Measurements from ENCODE around the gene APOBEC4. TPM values are rescaled to one million over a fixed set of nuclear protein-coding genes. Genes with fewer than 3 reads are reported as not detected.

APOBEC4 gene
- total RNA-seq, 2 donors from 2014 or later, result not detected

- intact Hi-C loops (cut with DNase I), result no loop called here
- Histone ChIP-seq H3K27me3 (no peaks in the 10 kb centered on the region), H3K27ac (no peak overlapping the region), H3K4me1 (no peaks in the 10 kb centered on the region), H3K36me3 (no peaks in the 10 kb centered on the region), H3K9ac (ENCODE audit: low read depth in 2 of 2, low read length in 2 of 2) (no peak overlapping the region), H3K9me3 (no peaks in the 10 kb centered on the region), H3K4me3 (no peak overlapping the region)
- no peak for TF ChIP-seq CTCF (IDR thresholded peaks at IDR 0.05)
- DNase-seq, result no peak
These were observed 47.2 kb downstream of the APOBEC4 start for GRCh38 chr1:183605904-183606303.

- Histone ChIP-seq H3K9me3 (no peaks in the 10 kb centered on the region), H3K27me3 (no peaks in the 10 kb centered on the region), H3K4me3 (no peak overlapping the region), H3K4me1 (no peaks in the 10 kb centered on the region), H3K27ac (no peak overlapping the region), H3K9ac (ENCODE audit: low read depth in 2 of 2, low read length in 2 of 2) (no peak overlapping the region), H3K36me3 (no peaks in the 10 kb centered on the region)
- TF ChIP-seq CTCF (IDR thresholded peaks at IDR 0.05), result no peak
- DNase-seq, result no peak
- intact Hi-C loops (cut with DNase I), result no loop called here
These were observed 48.3 kb downstream of the APOBEC4 start for GRCh38 chr1:183604815-183605214.

GRCh38 chr1:183604038-183604808 is 48.9 kb downstream of the APOBEC4 start:
- Histone ChIP-seq H3K9ac (ENCODE audit: low read depth in 2 of 2, low read length in 2 of 2) (no peak overlapping the region), H3K4me3 (no peak overlapping the region), H3K27ac (peak overlapping the region; percentile 32), H3K27me3 (no peaks in the 10 kb centered on the region), H3K36me3 (no peaks in the 10 kb centered on the region), H3K9me3 (no peaks in the 10 kb centered on the region), H3K4me1 (no peaks in the 10 kb centered on the region)
- DNase-seq, result no peak
- TF ChIP-seq CTCF (IDR thresholded peaks at IDR 0.05), result no peak
- intact Hi-C loops (cut with DNase I), result no loop called here

GRCh38 chr1:183602510-183602909 is 50.6 kb downstream of the APOBEC4 start:
- H3K9me3 ChIP-seq, result no peaks in the 10 kb centered on the region
- no peak for DNase-seq
- no peaks in the 10 kb centered on the region for H3K4me1 ChIP-seq
- intact Hi-C loops (cut with DNase I), result no loop called here
- TF ChIP-seq CTCF (IDR thresholded peaks at IDR 0.05), result no peak
- no peaks in the 10 kb centered on the region for H3K36me3 ChIP-seq
- no peak overlapping the region for H3K9ac ChIP-seq (ENCODE audit: low read depth in 2 of 2, low read length in 2 of 2)
- H3K27me3 ChIP-seq, result no peaks in the 10 kb centered on the region
- peak overlapping the region; percentile 42 for H3K27ac ChIP-seq
- H3K4me3 ChIP-seq, result no peak overlapping the region

- no peak for DNase-seq
- H3K9ac ChIP-seq (ENCODE audit: low read depth in 2 of 2, low read length in 2 of 2), result no peak overlapping the region
- intact Hi-C loops (cut with DNase I), result no loop called here
- H3K4me3 ChIP-seq, result no peak overlapping the region
- H3K9me3 ChIP-seq, result no peaks in the 10 kb centered on the region
- H3K27me3 ChIP-seq, result no peaks in the 10 kb centered on the region
- no peak for TF ChIP-seq CTCF (IDR thresholded peaks at IDR 0.05)
- no peaks in the 10 kb centered on the region for H3K4me1 ChIP-seq
- no peak overlapping the region for H3K27ac ChIP-seq
- no peaks in the 10 kb centered on the region for H3K36me3 ChIP-seq
These were observed 52.5 kb downstream of the APOBEC4 start for GRCh38 chr1:183600634-183601033.

Data from colonic mucosa (tissue), 4 donors.